ENCODE results near the gene TET1. TPM values are rescaled to one million over a fixed set of nuclear protein-coding genes. Genes with fewer than 3 reads are reported as not detected.
A peak's percentile ranks its signal among the peaks of the same experiment; 100 is the strongest.

The TET1 gene
- total and polyA plus RNA-seq, 2 of the 13 experiments (the other 11 are each of a cell fraction or from before 2014, with no cell fraction given): 6.9 to 7.3 TPM

DNA sequence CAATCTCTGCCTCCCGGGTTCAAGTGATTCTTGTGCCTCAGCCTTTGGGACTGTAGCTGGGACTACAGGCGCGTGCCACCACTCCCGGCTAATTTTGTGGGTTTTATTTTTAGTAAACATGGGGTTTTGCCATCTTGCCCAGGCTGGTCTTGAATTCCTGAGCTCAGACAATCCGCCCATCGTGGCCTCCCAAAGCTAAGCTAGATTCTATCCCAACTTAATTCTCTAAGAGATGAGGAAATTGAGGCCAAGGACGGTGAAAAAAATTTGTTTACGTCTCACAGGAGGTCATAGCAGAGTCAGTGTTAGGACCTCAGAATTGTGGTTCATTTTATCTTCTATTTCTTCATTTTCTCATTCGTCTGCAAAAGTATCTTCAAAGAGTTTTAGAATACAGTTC, 167.0 kb downstream of the TET1 start (continued):
- TF ChIP-seq ZNF530 (CRISPR knock-in tag; IDR thresholded peaks at IDR 0.05; ENCODE audit: low read depth) (no peak), ZNF556 (CRISPR knock-in tag; IDR thresholded peaks at IDR 0.05; ENCODE audit: borderline replicate concordance) (no peak), ZC3H4 (CRISPR knock-in tag; IDR thresholded peaks at IDR 0.05; ENCODE audit: borderline replicate concordance) (no peak)

DNA sequence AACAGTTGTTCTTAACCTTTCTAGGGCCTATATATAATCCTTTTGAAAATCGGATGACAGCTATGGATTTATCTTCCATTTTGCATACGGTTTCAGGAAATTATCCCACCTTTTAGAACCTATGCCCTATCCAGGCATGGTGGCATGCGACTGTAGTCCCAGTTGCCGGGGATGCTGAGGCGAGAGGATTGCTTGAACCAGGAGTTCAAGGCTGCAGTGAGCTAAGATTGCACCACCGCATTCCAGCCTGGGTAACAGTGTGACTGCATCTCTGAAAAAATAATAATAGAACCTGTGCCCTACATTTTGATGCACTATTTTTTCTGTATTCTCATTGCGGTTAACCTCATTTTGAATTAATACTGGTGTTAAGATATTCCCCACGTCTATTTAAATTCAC, 172.5 kb downstream of the TET1 start:
- ChIA-PET POLR2A (interaction anchor here (0.6 to 1.6 kb wide), 2 partner anchors 8 to 11 kb away, joined by 4 to 8 read pairs; partner anchors contain the start of gene CCAR1), CTCF (ENCODE audit: low intra/inter-chr PET ratio, low total read pairs) (no interaction called here)
- H3K4me1 ChIP-seq (ENCODE audit: insufficient read depth, low read length): peaks cover 24% of the 10 kb centered on the region
- in situ Hi-C loops (cut with HindIII; ENCODE audit: extremely low pct_ligation_motif_present, low pct_unique_long_range_greater_than_20kb) (no loop called here), intact Hi-C loops (cut with micrococcal nuclease; ENCODE audit: unreplicated experiment) (no loop called here)
- no peak for TF ChIP-seq FOXA3 (CRISPR knock-in tag; IDR thresholded peaks at IDR 0.05)
- TF ChIP-seq JUNB (CRISPR knock-in tag; IDR thresholded peaks at IDR 0.05; ENCODE audit: borderline replicate concordance): no peak
- TF ChIP-seq HOXA5 (CRISPR knock-in tag; IDR thresholded peaks at IDR 0.05): no peak
- TF ChIP-seq ZNF558 (CRISPR knock-in tag; IDR thresholded peaks at IDR 0.05; ENCODE audit: borderline replicate concordance): no peak
- TF ChIP-seq CEBPG (CRISPR knock-in tag; IDR thresholded peaks at IDR 0.05): no peak
- TF ChIP-seq CEBPB (IDR thresholded peaks at IDR 0.05; ENCODE audit: borderline replicate concordance, low read depth, low read length): 0 out of 2 replicates have a peak, but pooled peaks have one; percentile 37
- no peak for TF ChIP-seq RBFOX2 (IDR thresholded peaks at IDR 0.05; ENCODE audit: low read depth, low read length)
- H3K27me3 ChIP-seq (ENCODE audit: control insufficient read depth in 1 of 2, insufficient read depth in 2 of 2, low read length in 2 of 2): no peaks in the 10 kb centered on the region
- H2AFZ ChIP-seq (ENCODE audit: low read length): no peak overlapping the region
- WGBS (ENCODE audit: low lambda C conversion rate): 95% methylated on average over 8 of the region's 8 CpGs
- no peak overlapping the region for H3K27ac ChIP-seq (ENCODE audit: extremely low read length, insufficient read depth, low read length)
- FAIRE-seq: peak; percentile 18
- peaks cover 18% of the 10 kb centered on the region for H3K79me2 ChIP-seq (ENCODE audit: insufficient read depth, low read length)
- H3K4me2 ChIP-seq (ENCODE audit: low read depth, low read length): no peak overlapping the region
- BruUV-seq (replicated peaks): no TSS peak
- peaks cover 17 to 63% of the 10 kb centered on the region in 2 experiments for H3K36me3 ChIP-seq (replicated peaks in 1 of 2; ENCODE audit: control insufficient read depth in 1 of 2, insufficient read depth in 2 of 2, low read length in 2 of 2)
- no peaks in the 10 kb centered on the region for H4K20me1 ChIP-seq (ENCODE audit: insufficient read depth, low read length)
- no peaks in the 10 kb centered on the region for H3K9me3 ChIP-seq (ENCODE audit: low read length)
- ATAC-seq: peak; percentile 52
- no peak overlapping the region for H3K9ac ChIP-seq (ENCODE audit: insufficient read depth, low read depth, low read length)
- no peak for DNase-seq (ENCODE audit: low spot score)
- no peak overlapping the region for H3K4me3 ChIP-seq (replicated peaks in 1 of 3; ENCODE audit: insufficient read depth in 1 of 3, low read depth in 2 of 3, low read length in 3 of 3)

Measured in HepG2 (cell line).